Osteocyte (in vitro differentiated cells): ENCODE results near the gene TMEM117. TPM values are rescaled to one million over a fixed set of nuclear protein-coding genes. Genes with fewer than 3 reads are reported as not detected.

Experiments used
- DNase-seq: peaks from one replicate; pipeline ENCODE4 v3.0.0; 2021; ENCODE audit warnings: mixed read lengths; ENCODE audit not compliant: unreplicated experiment; ENCODE audit errors: extremely low spot score
- H3K27ac Mint-ChIP-seq: one replicate; pipeline ENCODE4 v1.8.0; 2021; ENCODE audit warnings: mild to moderate bottlenecking, mixed read lengths; ENCODE audit not compliant: unreplicated experiment
- H3K27me3 Mint-ChIP-seq: one replicate; pipeline ENCODE4 v1.8.0; 2021; ENCODE audit warnings: mixed read lengths; ENCODE audit not compliant: unreplicated experiment
- H3K36me3 Mint-ChIP-seq: one replicate; pipeline ENCODE4 v1.8.0; 2021; ENCODE audit warnings: mixed read lengths; ENCODE audit not compliant: unreplicated experiment
- H3K4me1 Mint-ChIP-seq: one replicate; pipeline ENCODE4 v1.8.0; 2021; ENCODE audit warnings: mixed read lengths; ENCODE audit not compliant: unreplicated experiment
- H3K4me3 Mint-ChIP-seq: one replicate; pipeline ENCODE4 v1.8.0; 2021; ENCODE audit warnings: mild to moderate bottlenecking, moderate library complexity, mixed read lengths; ENCODE audit not compliant: unreplicated experiment
- H3K9me3 Mint-ChIP-seq: one replicate; pipeline ENCODE4 v1.8.0; 2021; ENCODE audit warnings: mixed read lengths; ENCODE audit not compliant: unreplicated experiment
- total RNA-seq: library from RNA; stranded (reverse); gene quantifications from 2 replicates; pipeline ENCODE4 v1.2.1, GENCODE V29; 2021
- TF ChIP-seq, protein P1 (sequence below): fragments of 200-600 bp; sonication (generic); IDR thresholded peaks from 2 replicates; pipeline ENCODE4 v1.5.0; 2021; ENCODE audit warnings: antibody characterized with exemption, mild to moderate bottlenecking, moderate library complexity

The TMEM117 gene
- total RNA-seq, 1 donor from 2014 or later: 14.2 TPM

GRCh38 chr12:43899574-43899973 lies 63.7 kb downstream of the TMEM117 start:
- Mint-ChIP-seq H3K9me3 (no peaks in the 10 kb centered on the region), H3K4me1 (no peaks in the 10 kb centered on the region), H3K4me3 (no peak overlapping the region), H3K27ac (no peak overlapping the region), H3K36me3 (no peaks in the 10 kb centered on the region), H3K27me3 (no peaks in the 10 kb centered on the region)
- TF ChIP-seq, protein P1, sequence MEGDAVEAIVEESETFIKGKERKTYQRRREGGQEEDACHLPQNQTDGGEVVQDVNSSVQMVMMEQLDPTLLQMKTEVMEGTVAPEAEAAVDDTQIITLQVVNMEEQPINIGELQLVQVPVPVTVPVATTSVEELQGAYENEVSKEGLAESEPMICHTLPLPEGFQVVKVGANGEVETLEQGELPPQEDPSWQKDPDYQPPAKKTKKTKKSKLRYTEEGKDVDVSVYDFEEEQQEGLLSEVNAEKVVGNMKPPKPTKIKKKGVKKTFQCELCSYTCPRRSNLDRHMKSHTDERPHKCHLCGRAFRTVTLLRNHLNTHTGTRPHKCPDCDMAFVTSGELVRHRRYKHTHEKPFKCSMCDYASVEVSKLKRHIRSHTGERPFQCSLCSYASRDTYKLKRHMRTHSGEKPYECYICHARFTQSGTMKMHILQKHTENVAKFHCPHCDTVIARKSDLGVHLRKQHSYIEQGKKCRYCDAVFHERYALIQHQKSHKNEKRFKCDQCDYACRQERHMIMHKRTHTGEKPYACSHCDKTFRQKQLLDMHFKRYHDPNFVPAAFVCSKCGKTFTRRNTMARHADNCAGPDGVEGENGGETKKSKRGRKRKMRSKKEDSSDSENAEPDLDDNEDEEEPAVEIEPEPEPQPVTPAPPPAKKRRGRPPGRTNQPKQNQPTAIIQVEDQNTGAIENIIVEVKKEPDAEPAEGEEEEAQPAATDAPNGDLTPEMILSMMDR: no peak
- DNase-seq: no peak

- no peaks in the 10 kb centered on the region for H3K4me1 Mint-ChIP-seq
- H3K36me3 Mint-ChIP-seq: no peaks in the 10 kb centered on the region
- H3K27me3 Mint-ChIP-seq: no peaks in the 10 kb centered on the region
- H3K9me3 Mint-ChIP-seq: no peaks in the 10 kb centered on the region
- TF ChIP-seq, protein P1: no peak
- DNase-seq: no peak
- H3K27ac Mint-ChIP-seq: no peak overlapping the region
- H3K4me3 Mint-ChIP-seq: no peak overlapping the region
These were observed 67.8 kb downstream of the TMEM117 start for GRCh38 chr12:43903686-43904085.

DNA sequence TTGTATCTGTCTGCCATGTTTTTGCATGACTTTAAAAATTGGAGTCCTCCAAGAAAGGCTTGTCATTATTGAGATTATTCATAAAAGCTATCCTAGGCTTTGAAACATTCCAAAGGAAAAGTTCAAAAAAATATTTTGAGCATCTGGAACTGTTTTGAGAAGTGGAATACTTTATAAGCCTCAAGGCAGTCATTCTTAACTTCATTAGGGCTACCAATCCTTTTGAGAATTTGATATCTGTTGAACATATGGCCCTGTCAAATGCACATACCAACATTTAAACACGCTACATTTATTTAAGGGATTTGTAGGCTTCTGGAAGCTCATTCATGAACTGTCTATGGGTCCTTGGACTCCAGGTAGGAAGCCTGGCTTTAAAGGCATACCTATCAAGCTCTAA lies 77.0 kb downstream of the TMEM117 start:
- no peak overlapping the region for H3K27ac Mint-ChIP-seq

GRCh38 chr12:43914391-43914790 lies 78.5 kb downstream of the TMEM117 start:
- Mint-ChIP-seq H3K27ac (no peak overlapping the region), H3K4me1 (peaks cover 2% of the 10 kb centered on the region), H3K9me3 (no peaks in the 10 kb centered on the region), H3K27me3 (no peaks in the 10 kb centered on the region), H3K36me3 (no peaks in the 10 kb centered on the region), H3K4me3 (no peak overlapping the region)
- TF ChIP-seq, protein P1: no peak
- DNase-seq: no peak

More for the DNA sequence above, 77.0 kb downstream of the TMEM117 start:
- Mint-ChIP-seq H3K36me3 (no peaks in the 10 kb centered on the region), H3K9me3 (no peaks in the 10 kb centered on the region), H3K4me1 (peaks cover 2% of the 10 kb centered on the region), H3K4me3 (no peak overlapping the region), H3K27me3 (no peaks in the 10 kb centered on the region)
- TF ChIP-seq, protein P1: no peak
- no peak for DNase-seq

- TF ChIP-seq, protein P1: peak; percentile 35
- Mint-ChIP-seq H3K4me3 (no peak overlapping the region), H3K36me3 (no peaks in the 10 kb centered on the region), H3K9me3 (no peaks in the 10 kb centered on the region), H3K4me1 (peaks cover 2% of the 10 kb centered on the region), H3K27me3 (no peaks in the 10 kb centered on the region), H3K27ac (no peak overlapping the region)
- DNase-seq: no peak
These were observed 79.1 kb downstream of the TMEM117 start for GRCh38 chr12:43914923-43915468.
